AG04450 (cell line): ENCODE data around the gene ZEB2. TPM values are rescaled to one million over a fixed set of nuclear protein-coding genes. Genes with fewer than 3 reads are reported as not detected.

ENCODE experiments used
- CTCF ChIA-PET: fragments of 300-600, 350-600 bp; formaldehyde crosslinking; extraction: SDS; loops from one replicate; lab custom pipeline; 2022; ENCODE audit warnings: antibody characterized with exemption, inconsistent platforms; lab: Charles Lee
- POLR2A ChIA-PET: fragments of 350-600 bp; formaldehyde crosslinking; extraction: SDS; loops from one replicate; lab custom pipeline; 2021; ENCODE audit warnings: antibody characterized with exemption, inconsistent platforms; lab: Yijun Ruan, JAX
- DNase-seq: peaks from one replicate; pipeline ENCODE4 v3.0.0-alpha.2; 2011; ENCODE audit warnings: low read depth, low spot score
- H3K27ac ChIP-seq: one replicate; pipeline ENCODE4 v1.5.1; 2012; ENCODE audit warnings: low read depth, low read length, control low read depth
- H3K27me3 ChIP-seq: one replicate; pipeline ENCODE4 v1.6.0; 2012; ENCODE audit warnings: low read length; ENCODE audit not compliant: control insufficient read depth, insufficient read depth
- H3K4me3 ChIP-seq: 2 replicates; pipeline ENCODE4 v1.5.1; 2011; ENCODE audit warnings: mild to moderate bottlenecking, low read depth, low read length, control low read depth
- H3K9me3 ChIP-seq: 2 replicates; pipeline ENCODE4 v1.5.1; 2012; ENCODE audit warnings: low read length; ENCODE audit not compliant: control insufficient read depth, insufficient read depth
- polyA plus RNA-seq: library from polyadenylated mRNA; depleted of rRNA; stranded (reverse); fragments of >200 nt; gene quantifications from 2 replicates; pipeline ENCODE4 v1.2.3, GENCODE V29; 2011
- TF ChIP-seq, protein P1 (sequence below): IDR thresholded peaks from 2 replicates; pipeline ENCODE4 v1.5.1; 2011; ENCODE audit warnings: low read depth, low read length, control low read depth, inconsistent platforms

The ZEB2 gene
- polyA plus RNA-seq, 1 experiment = 41.7 TPM

DNA sequence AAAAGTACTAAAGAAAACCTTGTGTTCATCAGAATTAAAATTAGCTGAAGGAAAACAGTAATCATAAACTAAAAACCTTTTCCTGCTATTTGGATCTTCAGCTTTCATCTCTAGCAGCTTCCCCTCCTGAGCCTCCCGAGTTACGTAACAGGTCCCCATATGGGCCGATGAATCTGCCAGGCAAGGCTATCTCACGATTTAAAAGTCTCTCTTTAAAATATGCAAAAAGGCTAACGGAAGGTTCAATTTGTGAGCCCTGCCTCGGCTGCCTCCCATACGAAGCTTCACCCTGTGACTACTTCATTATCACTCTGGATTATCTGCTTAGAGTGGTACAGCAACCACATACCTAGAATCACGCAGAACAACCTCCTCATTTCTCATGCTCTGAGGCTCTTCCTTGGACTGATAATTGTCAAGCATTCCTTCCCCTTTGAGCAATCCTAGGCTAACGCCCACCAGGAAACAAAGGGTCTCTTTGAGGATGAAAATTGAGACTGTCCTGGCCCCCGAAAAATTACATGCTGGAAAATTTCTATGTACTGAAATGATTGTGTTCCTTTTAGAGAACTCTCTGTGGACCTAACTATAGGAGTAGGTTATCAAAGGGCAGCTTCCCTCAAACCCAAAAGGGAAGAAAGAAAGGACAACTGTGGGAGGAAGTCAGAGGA is 147.4 kb downstream of the ZEB2 start:
- TF ChIP-seq, protein P1, sequence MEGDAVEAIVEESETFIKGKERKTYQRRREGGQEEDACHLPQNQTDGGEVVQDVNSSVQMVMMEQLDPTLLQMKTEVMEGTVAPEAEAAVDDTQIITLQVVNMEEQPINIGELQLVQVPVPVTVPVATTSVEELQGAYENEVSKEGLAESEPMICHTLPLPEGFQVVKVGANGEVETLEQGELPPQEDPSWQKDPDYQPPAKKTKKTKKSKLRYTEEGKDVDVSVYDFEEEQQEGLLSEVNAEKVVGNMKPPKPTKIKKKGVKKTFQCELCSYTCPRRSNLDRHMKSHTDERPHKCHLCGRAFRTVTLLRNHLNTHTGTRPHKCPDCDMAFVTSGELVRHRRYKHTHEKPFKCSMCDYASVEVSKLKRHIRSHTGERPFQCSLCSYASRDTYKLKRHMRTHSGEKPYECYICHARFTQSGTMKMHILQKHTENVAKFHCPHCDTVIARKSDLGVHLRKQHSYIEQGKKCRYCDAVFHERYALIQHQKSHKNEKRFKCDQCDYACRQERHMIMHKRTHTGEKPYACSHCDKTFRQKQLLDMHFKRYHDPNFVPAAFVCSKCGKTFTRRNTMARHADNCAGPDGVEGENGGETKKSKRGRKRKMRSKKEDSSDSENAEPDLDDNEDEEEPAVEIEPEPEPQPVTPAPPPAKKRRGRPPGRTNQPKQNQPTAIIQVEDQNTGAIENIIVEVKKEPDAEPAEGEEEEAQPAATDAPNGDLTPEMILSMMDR = no peak
- Histone ChIP-seq H3K27ac (no peak overlapping the region), H3K9me3 (no peaks in the 10 kb centered on the region), H3K27me3 (no peaks in the 10 kb centered on the region), H3K4me3 (no peak overlapping the region)
- DNase-seq = no peak
- ChIA-PET POLR2A (interaction anchor here (1.1 kb wide), 1 partner anchor 42 kb away, joined by 3 read pairs; no protein-coding TSS in a partner anchor), CTCF (interaction anchor here (0.6 to 0.8 kb wide), 2 partner anchors 356 to 1384 kb away, joined by 3 read pairs; no protein-coding TSS in a partner anchor)

DNA sequence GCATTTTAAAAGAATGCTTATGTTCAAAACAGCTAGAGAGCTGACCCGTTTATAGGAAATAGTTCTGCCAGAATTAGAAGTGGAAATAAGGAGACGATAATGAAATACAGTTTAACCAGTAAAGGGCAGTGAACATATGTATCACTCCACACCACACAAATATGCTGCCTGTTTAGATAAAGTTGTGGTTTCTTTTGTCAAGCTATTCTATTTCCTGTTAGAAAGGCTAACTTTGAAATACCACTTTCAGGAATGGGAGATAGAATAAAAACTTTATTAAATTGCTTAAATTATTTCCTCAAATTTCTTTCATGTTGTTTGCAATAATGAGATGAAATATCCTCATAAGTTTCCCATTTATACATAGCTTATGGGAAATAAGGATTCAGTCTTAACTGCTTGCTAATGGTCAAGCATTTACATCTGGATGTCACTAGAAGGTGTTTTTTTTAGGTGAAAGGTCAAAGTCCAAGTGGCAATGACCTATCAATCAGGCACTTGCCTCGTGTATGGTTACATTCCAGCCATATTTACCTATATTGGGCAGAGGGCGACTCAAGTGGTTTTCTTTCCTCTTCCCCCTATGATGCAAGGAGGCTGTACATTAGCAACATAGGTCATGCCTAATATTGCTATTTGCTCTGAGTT is 148.9 kb downstream of the ZEB2 start:
- H3K27me3 ChIP-seq = no peaks in the 10 kb centered on the region
- H3K9me3 ChIP-seq = no peaks in the 10 kb centered on the region
- ChIA-PET POLR2A (interaction anchor here (0.7 to 1.1 kb wide), 2 partner anchors 18 to 40 kb away, joined by 3 read pairs; no protein-coding TSS in a partner anchor), CTCF (no interaction called here)
- TF ChIP-seq, protein P1 = no peak
- no peak overlapping the region for H3K4me3 ChIP-seq
- DNase-seq = no peak
- no peak overlapping the region for H3K27ac ChIP-seq

DNA sequence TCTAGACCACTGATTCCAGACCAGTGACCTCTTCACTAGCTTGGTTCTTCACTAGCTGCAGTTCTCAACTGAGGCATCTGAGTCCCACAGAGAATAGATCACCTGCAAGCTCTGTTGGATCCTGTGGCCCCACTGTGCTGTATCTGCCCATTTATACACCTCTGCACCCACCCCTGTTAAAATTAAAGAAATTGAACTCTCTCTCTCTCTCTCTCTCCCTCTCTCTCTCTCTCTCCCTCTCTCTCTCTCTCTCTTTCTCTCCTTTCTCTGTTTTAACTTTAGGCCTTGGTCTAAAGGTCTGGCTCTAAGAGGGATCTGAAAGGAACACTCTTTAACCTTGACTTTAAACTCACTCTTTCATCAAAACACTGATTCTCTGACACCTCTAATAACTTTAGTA is 150.5 kb downstream of the ZEB2 start:
- Histone ChIP-seq H3K27me3 (no peaks in the 10 kb centered on the region), H3K9me3 (no peaks in the 10 kb centered on the region), H3K27ac (no peak overlapping the region), H3K4me3 (no peak overlapping the region)
- CTCF ChIA-PET = no interaction called here
- TF ChIP-seq, protein P1 = no peak
- POLR2A ChIA-PET = no interaction called here
- DNase-seq = no peak

DNA sequence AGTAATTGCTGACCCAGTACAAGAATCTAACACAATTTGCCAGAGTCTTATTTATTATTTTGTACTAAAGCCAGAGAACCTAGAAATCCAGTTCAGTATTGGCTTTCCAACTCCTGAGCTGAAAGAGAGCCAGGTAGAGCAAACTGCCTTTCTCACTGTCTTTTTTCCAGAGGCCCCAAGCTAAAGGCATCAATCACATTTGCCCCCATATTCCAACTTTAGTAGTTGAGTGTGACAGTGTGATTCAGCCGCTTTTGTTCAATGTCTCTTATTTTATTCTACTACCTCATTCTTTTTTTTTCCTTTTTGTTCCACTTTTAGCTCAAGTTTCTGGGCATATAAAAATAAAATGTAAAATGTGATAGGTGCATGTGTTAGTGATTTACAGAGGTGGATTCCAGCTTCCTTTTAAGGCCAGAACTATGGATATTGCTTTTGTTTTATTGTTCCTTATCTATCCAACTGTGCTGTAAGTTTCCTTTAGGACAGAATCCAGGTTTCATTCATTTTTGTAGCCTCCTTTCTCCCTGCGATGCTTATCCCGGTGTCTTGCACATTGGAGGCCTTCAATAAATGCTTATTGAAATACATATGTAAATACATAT is 153.0 kb downstream of the ZEB2 start:
- no peaks in the 10 kb centered on the region for H3K9me3 ChIP-seq
- POLR2A ChIA-PET = no interaction called here
- DNase-seq = no peak
- no peak overlapping the region for H3K4me3 ChIP-seq
- CTCF ChIA-PET = no interaction called here
- H3K27ac ChIP-seq = no peak overlapping the region
- TF ChIP-seq, protein P1 = no peak
- H3K27me3 ChIP-seq = no peaks in the 10 kb centered on the region
